Measurements from ENCODE around the gene CCNL2.

CCNL2 gene

DNA sequence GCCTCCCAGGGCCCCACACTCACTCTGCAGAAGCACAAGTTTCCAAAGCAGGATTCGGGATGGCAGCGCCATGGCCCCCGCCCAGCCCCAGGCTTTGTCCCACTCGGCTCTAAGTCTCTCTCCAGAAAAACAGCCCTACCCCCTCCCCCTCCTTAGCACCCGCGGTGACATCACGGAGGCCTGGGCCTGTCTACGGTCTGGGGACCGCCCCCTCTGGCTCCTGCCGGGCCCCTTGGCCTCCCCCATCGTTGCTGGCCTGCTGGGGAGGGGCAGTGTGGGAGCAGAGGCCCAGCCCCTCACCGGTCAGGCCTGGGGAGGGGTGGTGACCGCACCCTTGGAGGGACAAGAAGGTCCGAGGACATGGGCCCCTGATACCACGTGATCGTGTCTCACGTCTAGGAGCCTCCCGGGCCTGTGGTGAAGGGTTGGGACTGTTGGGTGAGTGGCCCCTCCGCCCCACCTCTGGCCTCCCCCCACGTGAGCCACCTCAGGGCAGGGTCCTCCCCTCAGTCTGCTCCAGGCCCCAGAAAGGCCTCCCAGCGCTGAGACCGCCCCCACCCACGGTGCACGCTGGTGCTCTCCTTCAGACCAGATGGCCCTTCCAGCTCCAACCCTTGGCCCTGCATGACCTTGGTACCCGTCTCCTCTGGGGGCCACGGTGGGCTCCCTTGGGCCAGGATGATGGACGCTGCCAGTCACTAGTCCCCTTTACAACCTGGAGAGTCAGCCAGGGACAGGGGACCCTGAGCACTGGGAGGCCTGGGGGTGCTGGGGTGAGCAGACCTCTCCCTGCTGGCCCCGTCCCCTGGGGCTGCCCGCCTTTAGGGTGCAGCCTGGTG is 40.5 kb downstream of the CCNL2 start, which contains the start of gene MXRA8:
Gene MXRA8, minus strand, starts transcription at position 123 of the 839 bp plus-strand sequence. Its CDS starts 51 bp downstream, at position 72.
- H3K4me3 ChIP-seq (ENCODE audit: insufficient read depth in 1 of 2, low read depth in 1 of 2, low read length in 2 of 2), result peak within 1 kb of the TSS; percentile 64 to 93
- peaks cover 69% of the 10 kb centered on the region for H3K4me1 ChIP-seq (ENCODE audit: control insufficient read depth, insufficient read depth, low read depth, low read length)
- peak within 1 kb of the TSS; percentile 93 to 100 for H3K4ac ChIP-seq (ENCODE audit: low read depth in 1 of 2, low read length in 2 of 2)
- peak within 1 kb of the TSS; percentile 72 for H3K4me2 ChIP-seq (ENCODE audit: low read length, poor library complexity, severe bottlenecking)
- peak within 1 kb of the TSS; percentile 98 for H2AK5ac ChIP-seq (ENCODE audit: low read length, severe bottlenecking)
- peak within 1 kb of the TSS; percentile 80 to 82 for H3K14ac ChIP-seq (ENCODE audit: low read length in 2 of 2)
- peak within 1 kb of the TSS; percentile 100 for H4K91ac ChIP-seq (ENCODE audit: low read length)
- peak within 1 kb of the TSS; percentile 100 for H2BK120ac ChIP-seq (ENCODE audit: low read depth, low read length)
- H2BK15ac ChIP-seq (ENCODE audit: low read depth, poor library complexity, severe bottlenecking), result peak within 1 kb of the TSS; percentile 100
- peak within 1 kb of the TSS; percentile 98 for H3K27ac ChIP-seq (ENCODE audit: low read length, poor library complexity, severe bottlenecking)
- peaks cover 11 to 24% of the 10 kb centered on the region in 2 experiments for H3K36me3 ChIP-seq (ENCODE audit: control insufficient read depth in 1 of 2, insufficient read depth in 2 of 2, low read depth in 1 of 2, low read length in 2 of 2)
- peak within 1 kb of the TSS; percentile 92 for H2BK5ac ChIP-seq (ENCODE audit: low read depth, low read length, poor library complexity, severe bottlenecking)
- H4K8ac ChIP-seq (ENCODE audit: low read length), result peak within 1 kb of the TSS; percentile 99
- peak within 1 kb of the TSS; percentile 92 to 100 for H2BK12ac ChIP-seq (ENCODE audit: low read length in 2 of 2)
- H3K27me3 ChIP-seq (ENCODE audit: control insufficient read depth in 1 of 2, insufficient read depth in 1 of 2, low read length in 2 of 2), result no peaks in the 10 kb centered on the region
- peak within 1 kb of the TSS in 1 of 2 experiments; percentile 60 for H3K23ac ChIP-seq (ENCODE audit: low read length in 2 of 2)
- H3K9me3 ChIP-seq (ENCODE audit: control insufficient read depth, low read length), result no peaks in the 10 kb centered on the region
- peak within 1 kb of the TSS; percentile 99 for H3K18ac ChIP-seq (ENCODE audit: low read depth in 1 of 2, low read length in 2 of 2)
- peak; percentile 89 for DNase-seq
- WGBS, result 31% methylated on average over 25 of the region's 29 CpGs
- H3K9ac ChIP-seq (ENCODE audit: low read length), result peak within 1 kb of the TSS; percentile 97
- H3K79me1 ChIP-seq (replicated peaks; ENCODE audit: low read length, poor library complexity, severe bottlenecking), result peaks cover 2% of the 10 kb centered on the region
- H2AFZ ChIP-seq (ENCODE audit: low read depth, low read length), result no peak within 1 kb of the TSS

- Histone ChIP-seq H3K4ac (ENCODE audit: low read depth in 1 of 2, low read length in 2 of 2) (peak overlapping the region; percentile 7 to 92), H3K27me3 (ENCODE audit: control insufficient read depth in 1 of 2, insufficient read depth in 1 of 2, low read length in 2 of 2) (no peaks in the 10 kb centered on the region), H2AK5ac (ENCODE audit: low read length, severe bottlenecking) (peak overlapping the region; percentile 98), H3K14ac (ENCODE audit: low read length in 2 of 2) (peak overlapping the region; percentile 73 to 80), H2BK15ac (ENCODE audit: low read depth, poor library complexity, severe bottlenecking) (peak overlapping the region; percentile 93), H2AFZ (ENCODE audit: low read depth, low read length) (no peak overlapping the region), H3K9ac (ENCODE audit: low read length) (peak overlapping the region; percentile 97), H3K4me2 (ENCODE audit: low read length, poor library complexity, severe bottlenecking) (peak overlapping the region; percentile 72), H3K27ac (ENCODE audit: low read length, poor library complexity, severe bottlenecking) (peak overlapping the region; percentile 98), H3K4me1 (ENCODE audit: control insufficient read depth, insufficient read depth, low read depth, low read length) (peaks cover 76% of the 10 kb centered on the region), H2BK12ac (ENCODE audit: low read length in 2 of 2) (peak overlapping the region; percentile 27 to 67), H3K36me3 (ENCODE audit: control insufficient read depth in 1 of 2, insufficient read depth in 2 of 2, low read depth in 1 of 2, low read length in 2 of 2) (peaks cover 18 to 31% of the 10 kb centered on the region in 2 experiments), H3K23ac (ENCODE audit: low read length in 2 of 2) (peak overlapping the region in 1 of 2 experiments; percentile 60), H3K79me1 (replicated peaks; ENCODE audit: low read length, poor library complexity, severe bottlenecking) (peaks cover 3% of the 10 kb centered on the region), H3K9me3 (ENCODE audit: control insufficient read depth, low read length) (no peaks in the 10 kb centered on the region), H2BK120ac (ENCODE audit: low read depth, low read length) (peak overlapping the region; percentile 100), H3K18ac (ENCODE audit: low read depth in 1 of 2, low read length in 2 of 2) (peak overlapping the region; percentile 95 to 99), H4K91ac (ENCODE audit: low read length) (peak overlapping the region; percentile 87), H4K8ac (ENCODE audit: low read length) (peak overlapping the region; percentile 94), H3K4me3 (ENCODE audit: insufficient read depth in 1 of 2, low read depth in 1 of 2, low read length in 2 of 2) (peak overlapping the region; percentile 64 to 93), H2BK5ac (ENCODE audit: low read depth, low read length, poor library complexity, severe bottlenecking) (peak overlapping the region; percentile 92)
- WGBS, result 37% methylated on average over 17 of the region's 18 CpGs
- DNase-seq, result peak; percentile 67
These were observed 41.2 kb downstream of the CCNL2 start for GRCh38 chr1:1357871-1358432.

GRCh38 chr1:1356796-1357401 is 42.2 kb downstream of the CCNL2 start:
- no peak overlapping the region for H2BK15ac ChIP-seq (ENCODE audit: low read depth, poor library complexity, severe bottlenecking)
- no peak overlapping the region for H4K8ac ChIP-seq (ENCODE audit: low read length)
- H3K23ac ChIP-seq (ENCODE audit: low read length in 2 of 2), result peak overlapping the region in 1 of 2 experiments; percentile 50
- H3K27ac ChIP-seq (ENCODE audit: low read length, poor library complexity, severe bottlenecking), result peak overlapping the region; percentile 98
- H3K18ac ChIP-seq (ENCODE audit: low read depth in 1 of 2, low read length in 2 of 2), result peak overlapping the region in 1 of 2 experiments; percentile 61
- H3K4me1 ChIP-seq (ENCODE audit: control insufficient read depth, insufficient read depth, low read depth, low read length), result peaks cover 82% of the 10 kb centered on the region
- no peak overlapping the region for H2BK120ac ChIP-seq (ENCODE audit: low read depth, low read length)
- H3K4ac ChIP-seq (ENCODE audit: low read depth in 1 of 2, low read length in 2 of 2), result peak overlapping the region in 1 of 2 experiments; percentile 70
- H3K79me1 ChIP-seq (replicated peaks; ENCODE audit: low read length, poor library complexity, severe bottlenecking), result peaks cover 3% of the 10 kb centered on the region
- 80% methylated on average over 26 of the region's 26 CpGs for WGBS
- DNase-seq, result peak; percentile 35
- H3K9me3 ChIP-seq (ENCODE audit: control insufficient read depth, low read length), result no peaks in the 10 kb centered on the region
- no peak overlapping the region for H2BK5ac ChIP-seq (ENCODE audit: low read depth, low read length, poor library complexity, severe bottlenecking)
- no peak overlapping the region for H2AFZ ChIP-seq (ENCODE audit: low read depth, low read length)
- H3K14ac ChIP-seq (ENCODE audit: low read length in 2 of 2), result no peak overlapping the region
- H2BK12ac ChIP-seq (ENCODE audit: low read length in 2 of 2), result peak overlapping the region in 1 of 2 experiments; percentile 72
- peak overlapping the region; percentile 45 for H4K91ac ChIP-seq (ENCODE audit: low read length)
- peak overlapping the region; percentile 64 to 93 for H3K4me3 ChIP-seq (ENCODE audit: insufficient read depth in 1 of 2, low read depth in 1 of 2, low read length in 2 of 2)
- H3K27me3 ChIP-seq (ENCODE audit: control insufficient read depth in 1 of 2, insufficient read depth in 1 of 2, low read length in 2 of 2), result no peaks in the 10 kb centered on the region
- H3K4me2 ChIP-seq (ENCODE audit: low read length, poor library complexity, severe bottlenecking), result peak overlapping the region; percentile 72
- peaks cover 29 to 41% of the 10 kb centered on the region in 2 experiments for H3K36me3 ChIP-seq (ENCODE audit: control insufficient read depth in 1 of 2, insufficient read depth in 2 of 2, low read depth in 1 of 2, low read length in 2 of 2)
- peak overlapping the region; percentile 30 for H2AK5ac ChIP-seq (ENCODE audit: low read length, severe bottlenecking)
- H3K9ac ChIP-seq (ENCODE audit: low read length), result peak overlapping the region; percentile 97

Measured in mesenchymal stem cell (in vitro differentiated cells and primary cell).